ENCODE results near the gene ETHE1.
"Not testable (repeated sequence)": the region's sequence is repeated elsewhere in the genome, so short reads cannot be mapped to it uniquely, and the experiment has no call there.

ETHE1 gene

GRCh38 chr19:43552198-43552450, 25.1 kb upstream of the ETHE1 start:
- DNase-seq (ENCODE audit: low read depth, low spot score), result no peak

- no peak for DNase-seq (ENCODE audit: low read depth, low spot score)
Observed at GRCh38 chr19:43551399-43552197, 24.6 kb upstream of the ETHE1 start.

DNA sequence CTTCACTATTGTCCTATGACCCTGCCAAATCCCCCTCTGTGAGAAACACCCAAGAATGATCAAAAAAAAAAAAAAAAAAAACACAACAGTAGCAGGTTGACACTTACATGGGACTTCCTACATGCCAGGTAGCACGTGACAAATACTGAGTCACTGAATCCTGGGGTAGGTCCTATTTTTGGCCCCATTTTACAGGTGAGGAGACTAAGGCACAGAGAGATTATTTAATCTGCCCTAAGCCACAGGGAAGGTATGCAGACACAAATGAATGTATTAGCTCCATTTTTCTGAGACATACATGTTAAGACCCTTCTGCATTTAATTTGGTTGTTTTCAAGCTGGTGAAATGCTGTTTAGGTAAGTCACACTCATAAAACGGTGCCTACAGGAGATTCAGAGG, 21.7 kb upstream of the ETHE1 start:
- no peak for DNase-seq (ENCODE audit: low read depth, low spot score)

GRCh38 chr19:43547926-43548325, 20.9 kb upstream of the ETHE1 start:
- not testable (repeated sequence) for DNase-seq (ENCODE audit: low read depth, low spot score)

DNA sequence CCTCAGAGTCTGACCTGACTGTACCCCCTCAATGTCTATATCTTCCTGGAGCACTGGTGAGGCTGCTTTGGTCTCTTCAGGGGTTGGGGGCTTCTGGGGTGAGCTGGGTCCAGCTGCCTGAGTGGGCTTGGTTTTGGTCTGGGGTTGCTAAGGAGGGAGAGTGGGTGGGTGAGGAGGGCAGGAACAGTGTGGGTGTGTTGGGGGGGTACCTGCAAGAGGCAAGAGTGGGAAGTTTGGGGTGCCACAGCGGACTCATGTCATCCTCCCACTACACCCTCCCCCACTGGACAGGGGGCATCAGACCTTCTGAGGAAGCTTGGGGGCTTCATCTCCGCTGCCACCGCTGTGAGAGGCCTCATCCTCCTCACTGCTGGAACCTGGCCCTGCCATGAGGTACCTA, 19.6 kb upstream of the ETHE1 start:
- no peak for DNase-seq (ENCODE audit: low read depth, low spot score)

DNA sequence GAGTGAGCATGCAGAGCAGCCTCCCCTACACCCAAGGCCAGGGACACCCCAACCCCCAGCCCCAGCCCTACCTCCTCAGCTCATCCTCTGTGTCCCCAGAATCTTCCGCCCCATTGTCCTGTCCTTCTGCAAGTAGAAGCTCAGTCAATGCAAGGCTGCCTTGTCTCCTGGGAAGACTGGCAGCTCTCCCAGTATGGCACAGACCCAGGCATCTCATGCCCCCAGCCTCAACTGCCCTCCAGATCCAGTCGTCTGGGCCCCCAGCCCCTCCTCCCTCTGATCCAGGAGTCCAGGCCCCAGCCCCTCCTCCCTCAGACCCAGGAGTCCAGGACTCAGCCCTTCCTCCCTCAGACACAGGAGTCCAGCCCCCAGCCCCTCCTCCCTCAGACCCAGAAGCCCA, 19.0 kb upstream of the ETHE1 start:
- no peak for DNase-seq (ENCODE audit: low read depth, low spot score)

GRCh38 chr19:43545276-43545675, 18.3 kb upstream of the ETHE1 start:
- no peak for DNase-seq (ENCODE audit: low read depth, low spot score)

GRCh38 chr19:43544077-43544476, 17.1 kb upstream of the ETHE1 start:
- no peak for DNase-seq (ENCODE audit: low read depth, low spot score)

DNA sequence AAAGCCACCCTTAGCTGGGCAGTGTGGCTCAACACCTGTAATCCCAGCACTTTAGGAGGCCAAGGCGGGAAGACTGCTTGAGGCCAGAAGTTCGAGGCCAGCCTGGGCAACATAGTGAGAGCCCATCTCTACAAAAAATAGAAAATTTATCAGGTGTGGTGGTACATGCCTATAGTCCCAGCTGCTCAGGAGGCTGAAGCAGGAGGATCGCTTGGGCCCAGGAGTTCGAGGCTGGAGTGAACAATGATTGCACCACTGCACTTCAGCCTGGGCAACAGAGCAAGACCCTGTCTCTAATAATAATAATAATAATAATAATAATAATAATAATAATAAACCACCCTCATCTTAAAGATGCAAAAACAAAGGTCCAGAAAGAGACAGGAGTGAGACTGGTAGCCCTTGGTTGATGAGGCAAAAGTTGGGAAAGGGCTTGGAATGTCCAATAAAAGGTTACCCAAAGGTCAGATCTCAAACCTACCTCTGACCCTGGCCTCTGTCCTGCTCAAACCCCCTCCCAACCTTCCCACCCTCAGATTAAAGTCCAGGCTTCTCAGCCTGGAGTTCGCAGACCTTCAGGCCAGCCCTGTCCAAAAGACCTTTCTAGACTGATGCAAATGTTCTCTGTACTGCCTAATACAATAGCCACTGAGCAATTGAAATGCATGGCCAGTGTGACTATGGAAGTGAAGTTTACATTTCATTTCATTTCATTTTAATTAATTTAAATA, 15.1 kb upstream of the ETHE1 start:
- DNase-seq (ENCODE audit: low read depth, low spot score), result no peak

GRCh38 chr19:43540381-43540780, 13.4 kb upstream of the ETHE1 start:
- DNase-seq (ENCODE audit: low read depth, low spot score), result no peak

- no peak for DNase-seq (ENCODE audit: low read depth, low spot score)
Observed at GRCh38 chr19:43538922-43539321, 11.9 kb upstream of the ETHE1 start.

GRCh38 chr19:43534816-43535761, 8.1 kb upstream of the ETHE1 start:
- DNase-seq (ENCODE audit: low read depth, low spot score), result no peak

DNA sequence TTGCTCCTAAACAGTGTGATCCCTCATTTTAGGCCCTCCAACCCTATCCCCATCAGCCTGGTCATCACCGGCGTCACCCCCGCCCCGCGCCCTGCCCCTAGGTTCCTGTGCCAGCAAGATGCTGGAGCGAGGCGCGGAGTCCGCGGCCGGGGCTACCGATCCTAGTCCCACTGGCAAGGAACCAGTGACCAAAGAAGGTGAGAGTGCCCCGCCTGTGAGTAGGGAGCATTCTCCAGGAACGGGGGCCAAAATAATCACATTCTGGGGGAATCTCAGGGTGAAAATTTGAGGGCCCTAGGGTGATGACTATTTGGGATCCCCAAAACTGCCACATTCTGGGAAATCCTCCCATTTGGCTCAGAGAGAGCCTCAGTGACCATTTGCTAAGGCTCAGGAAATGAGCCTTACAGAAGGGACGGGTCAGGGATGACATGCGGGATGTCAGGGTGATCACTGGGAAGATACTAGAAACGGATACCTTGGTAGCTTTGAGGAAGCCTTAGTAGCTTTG, 7.4 kb upstream of the ETHE1 start:
- no peak for DNase-seq (ENCODE audit: low read depth, low spot score)

- peak; percentile 99 for DNase-seq (ENCODE audit: low read depth, low spot score)
Observed at GRCh38 chr19:43533546-43534304, 6.7 kb upstream of the ETHE1 start.

DNA sequence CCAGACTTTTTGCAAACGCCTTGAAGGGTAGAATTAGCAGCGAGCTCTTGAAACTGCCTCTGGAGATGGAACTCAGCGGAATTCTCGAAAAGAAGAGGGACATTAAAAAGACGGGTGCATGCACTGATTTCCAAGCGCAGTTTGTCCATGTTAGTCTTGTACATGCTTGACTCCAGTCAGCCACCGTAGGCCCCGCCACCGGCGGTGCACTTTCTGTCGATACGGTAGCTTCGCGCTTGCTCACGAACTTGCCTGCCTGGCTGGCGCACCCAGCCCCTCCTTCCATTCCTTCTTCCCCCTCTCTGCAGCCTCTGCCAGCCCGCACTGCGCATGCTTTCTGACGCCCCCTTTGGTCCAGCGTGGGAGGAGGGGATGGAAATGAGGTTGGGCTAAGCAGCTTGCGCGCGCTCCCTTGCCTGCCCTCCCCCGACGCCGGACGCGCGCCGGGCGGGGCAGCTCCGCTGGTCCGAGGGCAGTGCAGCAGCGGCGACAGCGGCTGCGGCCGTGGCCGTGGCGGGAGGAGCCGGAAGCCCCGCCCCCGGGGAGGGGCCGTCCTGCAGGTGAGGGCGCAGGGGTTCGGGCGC, 6.1 kb upstream of the ETHE1 start, which contains the start of gene ZNF575:
ZNF575 (plus strand) TSS at position 227 of the 584 bp plus-strand sequence. CDS start 1,235 bp downstream, outside the sequence.
- peak; percentile 85 for DNase-seq (ENCODE audit: low read depth, low spot score)

DNA sequence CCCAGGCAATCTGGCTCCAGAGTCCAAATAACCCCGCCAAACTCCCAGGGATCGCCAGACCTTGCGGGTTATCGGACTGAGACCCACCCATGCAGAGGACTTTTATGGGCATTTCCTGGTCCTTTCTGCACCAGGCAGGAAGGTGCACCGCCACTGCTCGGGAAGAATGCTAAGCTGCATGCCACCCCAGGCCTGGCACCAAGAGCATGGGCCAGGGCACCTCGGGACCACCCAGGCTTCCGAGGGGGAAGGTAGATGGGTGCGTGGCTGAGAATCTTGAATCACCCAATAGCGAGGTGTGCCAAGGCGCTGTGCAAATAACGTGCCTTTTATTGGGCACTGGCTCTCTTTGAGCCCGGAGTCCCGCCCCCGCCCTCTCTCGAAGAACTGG, 5.6 kb upstream of the ETHE1 start:
- no peak for DNase-seq (ENCODE audit: low read depth, low spot score)

GRCh38 chr19:43527860-43528622, 1.0 kb upstream of the ETHE1 start:
- no peak for DNase-seq (ENCODE audit: low read depth, low spot score)

DNA sequence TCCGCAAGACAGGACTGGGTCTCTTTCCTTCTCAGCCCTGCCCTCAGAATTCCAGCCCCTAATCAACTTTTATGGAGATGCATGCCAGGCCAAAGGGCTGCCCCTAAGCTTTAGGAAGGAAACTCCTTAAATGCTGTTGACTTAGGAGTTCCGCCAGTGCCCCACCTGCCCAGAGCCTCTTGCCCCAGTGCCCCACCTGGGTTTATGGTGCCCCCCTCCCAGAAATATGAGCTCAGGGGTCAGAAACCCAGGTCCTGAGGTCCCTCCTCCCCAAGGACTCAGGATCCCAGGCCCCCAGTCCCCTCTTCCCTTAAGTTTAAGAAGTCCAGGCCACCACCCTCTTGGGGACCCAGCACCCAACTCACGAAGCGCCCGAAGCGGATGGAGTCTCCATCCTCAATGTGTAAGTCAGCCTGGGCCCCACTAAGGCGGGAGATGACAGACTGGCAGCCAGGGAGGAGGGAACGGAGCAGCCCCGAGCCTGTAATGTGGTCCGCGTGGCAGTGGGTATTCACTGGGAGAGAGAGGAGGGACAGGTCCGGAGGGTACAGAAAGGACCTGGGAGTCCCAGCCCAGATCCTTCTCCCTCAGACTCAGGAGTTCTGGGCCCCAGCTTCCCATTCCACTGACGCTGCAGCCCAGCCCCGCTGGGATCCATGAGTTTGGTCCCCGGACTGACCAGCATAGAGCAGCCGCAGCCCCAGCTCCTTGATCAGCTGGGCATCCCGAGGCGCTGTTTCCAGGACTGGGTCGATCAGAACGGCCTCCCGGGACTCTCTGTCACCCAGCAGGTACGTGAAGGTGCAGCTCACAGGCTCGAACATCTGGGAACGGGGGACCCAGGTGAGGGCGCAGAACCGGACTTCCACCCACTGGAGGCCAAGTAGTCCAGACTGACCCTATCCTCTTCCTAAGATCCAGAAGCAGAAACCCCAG, 897 bp downstream of the ETHE1 start:
- DNase-seq (ENCODE audit: low read depth, low spot score), result no peak
